Measurements from ENCODE around the gene ARL2.

Gene ARL2

GRCh38 chr11:65013888-65014725 is at the start of gene ARL2:
TSS of gene ARL2 (plus strand) at chr11:65014160. CDS start at chr11:65014208, 48 bp downstream.
- no peaks in the 10 kb centered on the region for H4K20me1 ChIP-seq (ENCODE audit: insufficient read depth, low read length)
- H3K9ac ChIP-seq (ENCODE audit: low read length) = peak within 1 kb of the TSS; percentile 76
- peak within 1 kb of the TSS; percentile 80 for H3K4me2 ChIP-seq (ENCODE audit: low read length)
- H2AFZ ChIP-seq (ENCODE audit: low read length) = no peak within 1 kb of the TSS
- H3K27ac ChIP-seq (ENCODE audit: low read depth, low read length, poor library complexity, severe bottlenecking) = peak within 1 kb of the TSS; percentile 82
- H3K36me3 ChIP-seq (ENCODE audit: insufficient read depth, low read length) = peaks cover 17% of the 10 kb centered on the region
- TF ChIP-seq EZH2 (IDR thresholded peaks at IDR 0.05; ENCODE audit: borderline replicate concordance, low read length) (no peak), CTCF (IDR thresholded peaks at IDR 0.05; ENCODE audit: low read length) (peak; percentile 67)
- no peaks in the 10 kb centered on the region for H3K9me3 ChIP-seq (ENCODE audit: low read length)
- no peaks in the 10 kb centered on the region for H3K79me2 ChIP-seq (ENCODE audit: insufficient read depth, low read length)
- H3K9me2 ChIP-seq (ENCODE audit: low read depth, low read length) = no peaks in the 10 kb centered on the region
- 0 out of 2 replicates have a peak, but pooled peaks cover 5% of the 10 kb centered on the region for H3F3A ChIP-seq (ENCODE audit: insufficient read depth, low read length)
- H3K4me3 ChIP-seq (ENCODE audit: low read depth, low read length, poor library complexity, severe bottlenecking) = peak within 1 kb of the TSS; percentile 66
- peaks cover 13% of the 10 kb centered on the region for H3K4me1 ChIP-seq (ENCODE audit: insufficient read depth, low read length, severe bottlenecking)
- H3K27me3 ChIP-seq (ENCODE audit: insufficient read depth, low read length) = no peaks in the 10 kb centered on the region

GRCh38 chr11:64967375-64967774 is 46.6 kb upstream of the ARL2 start:
- Histone ChIP-seq H3K4me3 (ENCODE audit: low read depth, low read length, poor library complexity, severe bottlenecking) (no peak overlapping the region), H3K27ac (ENCODE audit: low read depth, low read length, poor library complexity, severe bottlenecking) (no peak overlapping the region), H3K79me2 (ENCODE audit: insufficient read depth, low read length) (no peaks in the 10 kb centered on the region), H3K9ac (ENCODE audit: low read length) (no peak overlapping the region), H3K4me2 (ENCODE audit: low read length) (no peak overlapping the region), H3K4me1 (ENCODE audit: insufficient read depth, low read length, severe bottlenecking) (peaks cover 19% of the 10 kb centered on the region), H3K9me2 (ENCODE audit: low read depth, low read length) (no peaks in the 10 kb centered on the region), H3K36me3 (ENCODE audit: insufficient read depth, low read length) (no peaks in the 10 kb centered on the region), H3K27me3 (ENCODE audit: insufficient read depth, low read length) (no peaks in the 10 kb centered on the region), H4K20me1 (ENCODE audit: insufficient read depth, low read length) (no peaks in the 10 kb centered on the region), H3K9me3 (ENCODE audit: low read length) (no peaks in the 10 kb centered on the region), H2AFZ (ENCODE audit: low read length) (no peak overlapping the region), H3F3A (ENCODE audit: insufficient read depth, low read length) (no peaks in the 10 kb centered on the region)
- TF ChIP-seq EZH2 (IDR thresholded peaks at IDR 0.05; ENCODE audit: borderline replicate concordance, low read length) (no peak), CTCF (IDR thresholded peaks at IDR 0.05; ENCODE audit: low read length) (no peak)

GRCh38 chr11:64969209-64969608 is 44.8 kb upstream of the ARL2 start:
- peaks cover 28% of the 10 kb centered on the region for H3K4me1 ChIP-seq (ENCODE audit: insufficient read depth, low read length, severe bottlenecking)
- H3K79me2 ChIP-seq (ENCODE audit: insufficient read depth, low read length) = no peaks in the 10 kb centered on the region
- TF ChIP-seq CTCF (IDR thresholded peaks at IDR 0.05; ENCODE audit: low read length) (no peak), EZH2 (IDR thresholded peaks at IDR 0.05; ENCODE audit: borderline replicate concordance, low read length) (no peak)
- H3K9ac ChIP-seq (ENCODE audit: low read length) = no peak overlapping the region
- H3F3A ChIP-seq (ENCODE audit: insufficient read depth, low read length) = no peaks in the 10 kb centered on the region
- H3K27ac ChIP-seq (ENCODE audit: low read depth, low read length, poor library complexity, severe bottlenecking) = no peak overlapping the region
- H3K9me2 ChIP-seq (ENCODE audit: low read depth, low read length) = no peaks in the 10 kb centered on the region
- H3K27me3 ChIP-seq (ENCODE audit: insufficient read depth, low read length) = no peaks in the 10 kb centered on the region
- no peak overlapping the region for H3K4me3 ChIP-seq (ENCODE audit: low read depth, low read length, poor library complexity, severe bottlenecking)
- no peak overlapping the region for H2AFZ ChIP-seq (ENCODE audit: low read length)
- no peak overlapping the region for H3K4me2 ChIP-seq (ENCODE audit: low read length)
- no peaks in the 10 kb centered on the region for H3K9me3 ChIP-seq (ENCODE audit: low read length)
- no peaks in the 10 kb centered on the region for H4K20me1 ChIP-seq (ENCODE audit: insufficient read depth, low read length)
- H3K36me3 ChIP-seq (ENCODE audit: insufficient read depth, low read length) = no peaks in the 10 kb centered on the region
